SHP77 treated with DMSO at 0.1 percent for 48 hours (cell line): ENCODE results near the gene RIPPLY2.
"Not testable (repeated sequence)": the region's sequence is repeated elsewhere in the genome, so short reads cannot be mapped to it uniquely, and the experiment has no call there.

Experiments used
- DNase-seq: peaks from one replicate; lab custom pipeline; 2025; lab: John Stamatoyannopoulos, UW

RIPPLY2 gene

DNA sequence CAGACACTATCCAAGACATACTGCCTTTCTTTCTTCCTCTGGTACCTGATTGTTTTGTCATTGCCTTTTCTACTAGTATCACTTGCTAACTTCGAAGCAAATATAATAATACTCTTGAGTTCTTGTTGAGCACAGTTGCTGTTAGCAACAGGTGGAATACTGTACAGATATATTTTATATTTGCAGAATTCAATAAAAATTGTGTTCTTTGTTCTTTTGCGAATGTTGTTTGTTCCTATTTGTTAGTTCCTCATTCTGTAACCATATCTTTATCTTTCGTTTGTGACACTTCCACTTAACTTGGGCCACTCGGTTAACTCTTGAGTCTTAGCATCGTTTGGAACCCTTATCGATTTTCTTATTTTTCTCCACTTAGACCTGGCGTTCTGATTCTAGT is 7.2 kb downstream of the RIPPLY2 start:
- DNase-seq, result no peak

DNA sequence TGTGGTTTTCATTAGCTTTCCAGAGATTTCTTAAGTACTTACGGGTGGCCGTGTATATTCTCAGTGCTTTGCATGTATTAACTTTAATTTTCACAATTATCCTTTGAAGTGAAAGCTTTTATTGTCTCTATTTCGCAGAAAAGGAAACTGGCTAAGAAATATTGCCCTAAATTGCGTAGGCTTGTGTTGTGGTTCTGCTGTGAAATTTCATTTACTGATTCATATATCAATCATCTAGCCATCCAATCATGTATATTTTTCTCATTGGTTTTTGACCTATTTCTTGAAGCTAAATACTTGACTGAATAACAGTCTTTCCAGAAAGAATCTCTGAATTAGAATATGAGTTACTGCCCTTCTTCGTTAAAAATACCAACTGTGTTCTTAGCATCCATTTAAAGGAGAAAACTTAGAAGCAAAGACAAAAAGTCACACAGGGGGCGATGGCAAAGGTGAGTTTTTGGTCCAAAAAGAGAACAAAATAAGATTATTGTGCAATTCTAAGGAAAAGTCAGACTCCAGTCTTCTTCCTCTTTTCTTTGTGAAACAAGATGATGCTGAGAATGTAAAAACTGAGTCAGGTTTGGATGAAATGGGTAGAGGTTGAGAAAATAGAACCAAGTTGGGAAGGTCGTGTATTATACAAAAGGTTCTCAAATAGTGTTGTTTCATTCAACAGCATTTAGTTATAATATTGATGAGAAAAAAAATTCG is 7.8 kb downstream of the RIPPLY2 start:
- no peak for DNase-seq

DNA sequence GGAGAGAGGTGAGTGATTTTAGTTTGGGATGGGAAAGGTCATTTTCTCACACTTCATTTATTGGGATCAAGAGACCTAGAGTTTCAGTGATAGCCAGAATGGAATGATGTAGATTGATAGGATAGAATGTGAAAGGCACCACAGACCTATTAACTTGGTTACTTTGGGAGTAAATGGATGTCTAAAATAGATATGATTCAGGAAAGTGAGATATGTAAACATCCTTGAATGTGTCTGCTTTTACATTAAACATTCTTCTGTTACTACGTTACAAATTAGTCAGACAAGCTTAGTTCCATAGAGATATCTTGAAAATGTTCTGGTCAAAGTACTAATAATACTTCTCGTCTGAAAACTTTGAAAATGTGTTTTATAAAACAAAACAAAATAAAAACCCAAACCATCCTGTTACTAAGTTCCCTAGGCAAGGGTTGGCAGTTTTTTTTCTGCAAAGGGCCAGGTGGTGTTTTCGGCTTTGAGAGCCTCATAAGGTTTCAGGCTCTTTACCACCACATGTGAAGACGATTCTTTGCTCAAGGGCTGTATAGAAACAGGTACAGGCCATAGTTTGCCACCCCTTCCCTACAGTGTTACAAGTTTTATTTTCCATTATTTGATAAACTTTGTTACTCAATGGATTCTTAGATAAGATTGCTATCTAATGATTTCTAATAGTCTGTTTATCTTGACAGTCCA is 9.8 kb downstream of the RIPPLY2 start:
- no peak for DNase-seq

DNA sequence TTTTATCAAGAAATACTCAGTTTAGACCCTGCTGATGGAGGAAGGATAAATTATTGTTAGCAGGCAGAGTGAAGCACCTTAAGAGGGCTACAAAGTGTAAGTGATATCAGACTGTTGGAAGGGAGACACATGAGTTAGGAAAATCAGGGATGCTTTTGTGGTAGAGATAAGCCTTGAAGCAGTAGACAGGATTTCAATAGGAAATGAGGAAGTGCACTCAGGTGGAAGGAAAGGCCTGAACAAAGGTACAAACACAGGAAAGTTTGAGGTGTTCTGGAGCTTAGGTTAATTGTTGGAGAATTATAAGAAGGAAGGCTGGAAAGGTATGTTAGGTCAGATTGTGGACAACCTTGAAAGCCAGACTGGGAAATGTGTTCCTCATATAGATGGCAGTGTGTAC is 13.9 kb downstream of the RIPPLY2 start:
- no peak for DNase-seq

DNA sequence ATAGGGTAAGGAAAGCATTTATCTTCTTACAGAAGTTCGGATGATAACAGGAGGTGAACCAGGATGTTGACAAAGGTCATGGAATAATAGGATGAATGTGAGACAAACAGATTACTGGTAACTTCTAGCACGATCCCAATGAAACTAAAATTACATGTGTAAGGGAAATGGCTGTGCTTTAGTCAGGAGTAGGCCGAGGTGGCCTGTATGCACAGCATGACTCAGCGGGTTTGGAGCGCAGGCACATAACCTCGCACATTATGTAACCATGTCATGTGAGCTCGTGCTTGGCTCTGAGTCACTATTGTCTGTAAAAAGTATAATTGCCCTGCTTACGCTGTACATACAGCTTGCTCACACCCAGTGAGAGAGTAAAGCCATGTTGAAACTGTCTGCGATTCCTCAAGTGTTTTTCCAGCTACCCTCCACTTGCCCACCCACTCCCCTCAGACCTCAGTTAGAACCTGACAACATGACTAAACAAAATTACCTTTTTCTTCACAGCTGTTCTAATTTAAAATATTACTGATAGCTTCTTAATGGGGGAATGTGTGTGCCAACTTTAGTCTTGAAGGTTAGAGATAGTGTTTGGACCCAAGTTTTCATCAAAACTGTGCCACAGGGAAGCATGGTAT is 14.5 kb downstream of the RIPPLY2 start:
- no peak for DNase-seq

DNA sequence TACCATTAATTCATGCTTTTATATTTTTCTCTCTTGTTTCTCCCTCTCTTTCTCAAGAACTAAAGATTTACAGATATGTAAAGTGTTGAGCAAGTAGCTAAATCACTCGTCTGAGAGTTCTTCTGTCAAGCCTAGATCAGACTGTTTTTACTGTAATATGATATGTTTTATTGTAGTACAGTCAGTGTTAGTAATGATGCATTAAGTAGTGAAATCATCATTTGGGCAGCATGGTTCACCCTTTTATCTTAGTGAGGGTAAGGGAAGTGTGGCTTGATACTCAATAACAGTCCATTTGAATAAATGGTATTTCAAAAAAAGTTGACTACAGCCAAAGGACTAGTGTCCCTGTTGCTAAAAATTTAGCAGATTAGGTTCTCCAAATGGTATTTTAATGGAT is 15.5 kb downstream of the RIPPLY2 start:
- no peak for DNase-seq

DNA sequence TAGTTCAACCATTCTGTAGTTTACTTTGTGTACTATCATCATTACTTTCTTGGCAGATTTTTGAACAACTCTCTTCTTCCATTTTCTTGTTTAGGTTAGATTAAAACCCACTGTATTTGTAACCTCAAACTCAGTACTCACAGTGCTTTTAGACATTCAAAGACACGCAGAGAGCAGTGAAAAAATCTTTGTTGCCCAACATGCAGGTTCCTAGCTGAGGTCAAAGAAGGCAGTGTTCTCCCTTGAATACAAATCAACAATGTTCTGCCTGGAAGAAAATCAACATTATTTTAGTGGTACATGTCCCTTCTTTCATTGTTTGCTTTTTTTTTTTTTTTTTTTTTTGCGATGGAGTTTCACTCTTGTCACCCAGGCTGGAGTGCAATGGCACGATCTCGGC is 17.5 kb downstream of the RIPPLY2 start:
- DNase-seq, result no peak

DNA sequence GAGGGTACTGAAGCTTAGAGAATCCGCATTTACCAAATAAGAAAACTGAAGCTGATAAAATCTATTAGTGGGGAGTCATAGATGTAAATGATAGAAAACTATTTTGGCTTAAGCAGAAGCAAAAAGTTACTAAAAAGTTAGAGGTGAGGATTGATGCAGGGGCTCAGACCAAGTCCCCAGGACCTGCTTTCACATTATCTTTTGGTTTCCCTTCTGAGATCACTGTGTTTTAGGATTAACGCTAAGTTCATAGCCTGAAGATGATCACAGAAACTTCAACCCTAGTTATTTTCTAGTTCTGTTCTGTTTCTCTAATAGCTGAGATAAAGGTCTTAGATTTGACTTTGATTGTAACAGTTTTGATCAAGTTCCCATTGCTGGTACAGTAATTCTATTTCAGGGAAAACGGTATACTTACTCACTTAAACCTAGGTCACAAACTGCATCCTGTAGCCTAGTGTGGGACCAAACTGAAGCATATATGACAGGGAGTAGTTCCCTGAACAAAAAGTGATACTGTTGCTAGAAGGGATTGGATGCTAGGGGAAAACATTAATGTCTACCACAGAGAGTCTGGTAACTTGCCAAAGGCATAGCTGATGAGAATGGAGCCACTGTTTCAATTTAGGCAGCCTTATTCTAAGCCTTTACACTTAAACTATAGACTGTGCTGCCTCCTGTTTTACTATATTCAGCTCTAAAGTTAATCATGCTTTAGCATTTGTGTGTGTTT is 19.4 kb downstream of the RIPPLY2 start:
- no peak for DNase-seq

DNA sequence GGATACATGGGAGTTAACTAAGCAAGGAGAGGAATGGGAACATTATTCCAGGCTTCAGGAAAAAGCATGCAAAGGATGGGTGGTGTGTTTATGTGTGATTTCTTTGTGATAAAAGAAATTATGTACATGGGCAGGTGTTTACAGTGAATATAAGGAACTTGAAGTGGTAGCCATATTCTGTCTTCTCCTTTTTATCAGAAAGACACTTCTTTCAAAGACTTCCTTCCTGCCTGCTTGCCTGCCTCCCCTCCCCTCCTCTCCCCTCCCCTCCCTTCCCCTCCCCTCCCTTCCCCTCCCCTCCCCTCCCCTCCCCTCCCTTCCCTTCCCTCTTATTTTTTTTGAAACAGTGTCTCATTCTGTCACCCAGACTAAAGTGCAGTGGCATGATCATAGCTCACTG is 20.7 kb downstream of the RIPPLY2 start:
- DNase-seq, result no peak

DNA sequence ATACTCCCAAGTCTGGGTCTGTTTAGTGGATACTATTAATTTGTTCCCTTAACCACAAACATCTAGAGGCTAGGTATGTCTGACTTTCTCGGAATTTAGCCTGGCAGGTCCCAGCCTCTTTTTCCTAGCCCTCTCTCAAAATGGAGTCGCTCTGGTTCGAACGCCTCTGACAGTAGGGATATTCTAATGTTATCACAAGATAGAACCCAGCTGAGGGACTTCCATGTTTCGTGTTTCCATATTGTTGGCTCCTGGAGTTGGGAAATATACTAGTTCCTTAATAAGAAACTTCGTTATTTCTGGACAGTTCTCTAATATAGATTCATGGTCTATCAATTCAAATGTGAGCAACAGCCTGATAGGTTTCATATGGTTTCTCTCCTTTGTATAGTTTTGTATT is 22.7 kb downstream of the RIPPLY2 start:
- no peak for DNase-seq

DNA sequence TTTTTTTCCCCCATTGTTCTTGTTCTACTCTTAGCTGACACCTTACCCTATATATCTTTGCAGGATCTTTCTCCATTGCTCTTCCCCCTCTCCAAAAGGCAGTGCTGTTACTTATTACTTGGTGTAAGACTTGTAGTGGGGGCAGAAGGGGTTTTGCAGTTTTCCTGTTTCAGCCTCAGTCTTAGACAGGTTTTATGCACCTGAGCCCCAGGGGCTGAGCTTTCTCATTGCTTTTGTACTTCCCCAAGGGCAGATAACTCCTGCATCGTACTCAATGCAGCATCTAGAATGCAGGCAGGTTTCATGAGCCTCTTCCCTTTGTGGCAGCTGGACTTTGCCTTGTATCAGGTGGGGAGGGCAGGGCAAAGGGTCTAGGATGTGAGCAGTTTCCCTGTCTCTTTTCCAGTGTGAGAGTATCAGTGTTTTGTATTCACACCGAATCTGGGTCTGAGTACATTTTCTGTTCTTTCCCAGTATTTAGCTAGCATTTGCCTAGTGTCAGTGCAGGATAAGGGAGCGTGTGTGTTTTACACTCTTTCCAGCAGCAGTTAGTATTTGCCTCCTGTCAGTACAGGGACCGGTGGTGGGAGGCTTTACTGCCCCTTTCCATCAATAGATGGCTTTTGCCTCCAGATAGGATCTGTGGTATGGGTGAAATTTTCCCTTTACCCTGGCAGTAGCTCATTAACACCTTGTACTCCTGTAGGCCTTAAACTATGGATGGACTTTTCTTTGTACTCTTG is 25.9 kb downstream of the RIPPLY2 start:
- DNase-seq, result no peak

DNA sequence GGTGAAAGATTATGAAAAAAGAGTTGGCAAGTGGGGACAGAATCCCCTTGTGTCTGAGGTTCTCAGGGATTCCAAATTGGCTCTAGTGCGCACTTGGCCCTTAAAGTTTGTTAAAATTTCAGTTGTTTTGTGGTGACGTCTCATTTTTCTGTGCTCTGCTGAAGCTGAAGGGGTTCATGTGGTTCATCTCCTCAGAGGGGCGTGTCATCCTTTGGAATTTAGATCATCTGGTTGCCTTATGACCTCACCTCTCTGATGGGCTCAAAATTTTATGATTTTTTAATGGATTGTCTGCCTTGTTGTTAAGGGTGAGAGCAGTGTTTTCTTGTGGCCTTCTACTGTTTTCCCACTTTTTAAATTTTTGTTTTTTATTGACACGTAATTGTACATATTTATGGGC is 26.6 kb downstream of the RIPPLY2 start:
- DNase-seq, result no peak

DNA sequence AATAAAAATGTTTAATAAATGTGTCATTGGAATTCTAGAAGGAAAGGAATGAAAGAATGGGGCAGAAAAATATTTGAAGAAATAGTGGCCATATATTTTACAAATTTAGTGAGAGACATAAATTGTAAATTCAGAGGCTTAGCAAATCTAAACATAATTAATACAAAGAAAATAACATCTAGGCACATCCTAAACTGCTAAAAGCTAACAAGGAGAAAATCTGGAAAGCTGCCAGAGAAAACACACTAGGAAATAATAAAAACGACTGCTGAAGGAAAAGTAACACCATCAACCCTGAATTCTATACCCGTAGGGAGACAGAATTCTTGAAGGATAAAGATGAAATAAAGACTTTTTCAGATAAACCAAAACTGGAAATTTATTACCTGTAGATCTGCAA is 30.1 kb downstream of the RIPPLY2 start:
- peak; percentile 3 for DNase-seq

DNA sequence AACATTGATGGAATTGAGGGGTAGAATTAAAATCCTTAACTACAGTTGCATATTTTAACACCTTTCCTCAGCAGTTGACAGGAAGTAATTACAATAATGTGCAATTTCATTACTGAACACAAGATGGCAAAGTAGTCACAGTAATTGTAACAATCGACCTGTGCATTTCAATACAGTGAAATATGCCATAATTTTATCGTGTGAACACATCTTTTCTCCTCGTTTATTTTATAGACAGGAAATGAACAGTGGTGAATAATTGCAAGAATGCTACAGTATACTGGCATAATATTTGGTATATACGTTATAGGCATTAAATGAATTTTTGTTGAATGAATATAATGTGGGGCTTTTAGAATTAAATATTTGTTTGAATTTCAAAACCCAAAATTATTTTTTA is 31.4 kb downstream of the RIPPLY2 start:
- peak; percentile 51 for DNase-seq

DNA sequence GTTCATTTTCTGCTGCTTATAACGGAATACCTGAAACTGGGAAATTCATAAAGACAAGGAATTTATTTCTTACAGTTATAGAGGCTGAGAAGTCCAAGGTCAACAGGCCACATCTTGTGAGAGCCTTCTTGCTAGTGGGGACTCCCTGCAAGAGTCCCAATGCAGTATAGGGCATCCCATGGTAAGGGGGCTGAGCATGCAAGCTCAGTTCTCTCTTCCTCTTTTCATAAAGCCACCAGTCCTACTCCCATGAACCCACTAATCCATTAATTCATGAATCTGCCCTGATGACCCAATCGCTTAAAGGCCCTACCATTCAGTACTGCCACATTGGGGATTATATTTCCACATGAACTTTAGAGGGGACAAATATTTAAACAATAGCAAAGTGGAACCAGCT is 32.8 kb downstream of the RIPPLY2 start:
- no peak for DNase-seq

DNA sequence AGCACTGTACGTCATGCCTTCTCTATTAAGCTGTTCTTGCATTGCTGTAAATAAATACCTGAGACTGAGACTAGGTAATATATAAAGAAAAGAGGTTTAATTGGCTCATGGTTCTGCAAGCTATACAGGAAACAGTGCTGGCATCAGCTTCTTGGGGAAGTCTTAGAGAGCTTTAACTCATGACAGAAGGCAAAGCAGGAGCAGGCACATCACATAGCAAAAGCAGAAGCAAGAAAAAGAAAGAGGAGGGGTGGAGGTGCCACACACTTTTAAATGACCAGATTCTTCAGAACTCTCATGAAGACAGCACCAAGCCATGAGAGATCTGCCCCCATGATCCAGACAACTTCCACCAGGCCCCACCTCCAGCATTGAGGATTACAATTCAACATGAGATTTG is 36.5 kb downstream of the RIPPLY2 start:
- DNase-seq, result no peak

DNA sequence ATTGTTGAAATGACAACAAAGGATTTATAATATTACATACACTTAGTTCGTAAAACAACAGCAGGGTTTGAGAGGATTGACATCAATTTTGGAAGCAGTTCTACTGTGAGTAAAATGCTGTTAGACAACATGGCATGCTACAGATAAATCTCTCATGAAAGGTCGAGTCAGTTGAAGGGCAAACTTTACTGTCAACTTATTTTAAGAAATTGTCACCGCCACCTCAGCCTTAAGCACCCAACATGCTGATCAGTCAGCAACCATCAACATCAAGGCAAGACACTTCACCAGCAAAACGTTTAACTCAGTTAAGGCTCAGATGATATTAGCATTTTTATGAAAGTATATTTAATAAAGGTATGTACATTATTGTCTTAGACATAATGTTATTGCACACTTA is 37.4 kb downstream of the RIPPLY2 start:
- no peak for DNase-seq

DNA sequence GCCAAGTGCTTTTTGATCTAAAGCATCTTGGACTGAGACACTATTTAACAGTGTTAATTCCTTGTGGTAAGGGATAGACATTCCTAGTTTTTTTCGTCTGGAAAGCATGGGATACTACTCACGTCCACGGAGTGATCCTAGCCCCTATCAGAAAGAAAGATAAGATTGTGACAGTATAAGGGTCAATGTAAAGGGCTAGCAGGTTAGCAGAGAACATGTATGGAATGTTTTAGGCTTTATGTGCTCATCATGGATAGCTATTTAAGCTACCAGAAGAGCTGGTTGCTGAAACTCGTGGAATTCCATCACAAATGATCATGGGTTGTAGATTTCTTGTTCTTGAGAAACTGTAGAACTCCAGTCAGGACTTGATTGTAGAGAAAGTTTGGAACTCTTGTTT is 38.4 kb downstream of the RIPPLY2 start:
- no peak for DNase-seq

DNA sequence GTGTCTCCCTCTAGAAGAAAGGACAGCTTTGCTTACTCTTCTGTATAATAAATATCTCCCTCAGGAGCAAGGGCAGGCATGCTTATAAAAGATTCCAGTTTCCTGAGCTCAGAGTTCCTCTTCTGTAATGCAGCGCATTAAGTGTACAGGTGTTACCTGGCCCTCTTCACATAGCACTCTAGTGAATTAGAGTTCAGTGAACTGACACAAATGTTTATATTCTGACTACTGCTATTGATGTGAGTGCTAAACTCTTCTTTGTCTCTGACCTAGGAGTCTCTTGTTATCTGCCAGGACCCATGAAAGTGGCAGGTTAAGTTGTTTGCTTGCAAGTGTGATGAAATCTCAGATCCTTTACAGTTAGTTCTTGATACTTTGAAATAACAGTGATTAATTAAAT is 39.9 kb downstream of the RIPPLY2 start:
- no peak for DNase-seq

DNA sequence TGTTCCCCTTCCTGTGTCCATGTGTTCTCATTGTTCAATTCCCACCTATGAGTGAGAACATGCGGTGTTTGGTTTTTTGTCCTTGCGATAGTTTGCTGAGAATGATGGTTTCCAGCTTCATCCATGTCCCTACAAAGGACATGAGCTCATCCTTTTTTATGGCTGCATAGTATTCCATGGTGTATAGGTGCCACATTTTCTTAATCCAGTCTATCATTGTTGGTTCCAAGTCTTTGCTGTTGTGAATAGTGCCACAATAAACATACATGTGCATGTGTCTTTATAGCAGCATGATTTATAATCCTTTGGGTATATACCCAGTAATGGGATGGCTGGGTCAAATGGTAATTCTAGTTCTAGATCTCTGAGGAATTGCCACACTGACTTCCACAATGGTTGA is 43.9 kb downstream of the RIPPLY2 start:
- not testable (repeated sequence) for DNase-seq

DNA sequence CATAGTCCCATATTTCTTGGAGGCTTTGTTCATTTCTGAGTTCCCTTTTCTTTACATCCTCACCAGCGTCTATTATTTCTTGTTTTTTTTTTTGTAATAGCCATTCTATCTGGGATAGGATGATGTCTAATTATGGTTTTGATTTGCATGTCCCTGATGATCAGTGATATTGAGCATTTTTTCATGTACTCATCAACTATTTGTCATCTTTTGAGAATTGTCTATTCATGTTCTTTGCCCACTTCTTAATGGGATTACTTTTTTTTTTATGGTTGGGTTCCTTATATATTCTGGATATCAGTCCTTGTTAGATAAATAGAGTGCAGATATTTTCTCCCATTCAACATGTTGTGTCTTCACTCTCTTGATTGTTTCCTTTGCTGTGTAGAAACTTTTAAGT is 48.5 kb downstream of the RIPPLY2 start:
- no peak for DNase-seq

DNA sequence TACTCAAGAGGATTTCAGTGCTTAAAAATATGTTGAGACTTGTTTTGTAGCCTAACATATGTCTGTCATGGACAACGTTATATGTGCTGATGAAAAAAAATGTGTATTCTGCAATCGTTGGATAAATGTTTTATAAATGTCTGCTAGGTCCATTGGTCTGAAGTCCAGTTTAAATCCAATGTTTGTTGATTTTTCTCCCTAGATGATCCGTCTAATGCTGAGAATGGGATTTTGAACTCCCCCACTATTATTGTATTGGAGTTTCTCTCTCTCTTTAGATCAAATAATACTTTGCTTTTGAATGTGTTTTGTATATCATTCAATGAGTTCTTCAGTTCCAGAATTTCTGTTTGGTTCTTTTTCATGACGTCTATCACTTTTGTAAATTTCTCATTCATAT is 51.2 kb downstream of the RIPPLY2 start:
- DNase-seq, result no peak
